GM21526 (cell line): ENCODE measurements around the gene ANKRD23.
"Not testable (repeated sequence)": the region's sequence is repeated elsewhere in the genome, so short reads cannot be mapped to it uniquely, and the experiment has no call there.

Experiments used
- ATAC-seq: cut with Tn5 transposase; IDR thresholded peaks from one replicate; pipeline ENCODE4 v1.9.1; 2021; ENCODE audit warnings: moderate library complexity; ENCODE audit not compliant: unreplicated experiment, low FRiP score

ANKRD23 gene

GRCh38 chr2:96801005-96801785 is 42.6 kb downstream of the ANKRD23 start:
- ATAC-seq = peak; percentile 68

GRCh38 chr2:96800061-96801004 is 43.5 kb downstream of the ANKRD23 start:
- no peak for ATAC-seq

- no peak for ATAC-seq
Measured at GRCh38 chr2:96799623-96799935, 44.2 kb downstream of the ANKRD23 start.

GRCh38 chr2:96798733-96799622 is 44.8 kb downstream of the ANKRD23 start:
- ATAC-seq = no peak

GRCh38 chr2:96797066-96797625 is 46.7 kb downstream of the ANKRD23 start:
- ATAC-seq = no peak

- ATAC-seq = not testable (repeated sequence)
Measured at GRCh38 chr2:96796497-96796896, 47.3 kb downstream of the ANKRD23 start.

GRCh38 chr2:96795076-96795475 is 48.7 kb downstream of the ANKRD23 start:
- ATAC-seq = no peak

GRCh38 chr2:96792772-96793749 is 50.8 kb downstream of the ANKRD23 start:
- no peak for ATAC-seq

GRCh38 chr2:96789245-96789617 is 54.6 kb downstream of the ANKRD23 start:
- ATAC-seq = no peak

GRCh38 chr2:96788442-96789244 is 55.2 kb downstream of the ANKRD23 start:
- ATAC-seq = no peak
